ENCODE data around the gene SAMD13. TPM values are rescaled to one million over a fixed set of nuclear protein-coding genes. Genes with fewer than 3 reads are reported as not detected.

Gene SAMD13
- total RNA-seq, 1 donor from 2014 or later = 14.3 TPM

DNA sequence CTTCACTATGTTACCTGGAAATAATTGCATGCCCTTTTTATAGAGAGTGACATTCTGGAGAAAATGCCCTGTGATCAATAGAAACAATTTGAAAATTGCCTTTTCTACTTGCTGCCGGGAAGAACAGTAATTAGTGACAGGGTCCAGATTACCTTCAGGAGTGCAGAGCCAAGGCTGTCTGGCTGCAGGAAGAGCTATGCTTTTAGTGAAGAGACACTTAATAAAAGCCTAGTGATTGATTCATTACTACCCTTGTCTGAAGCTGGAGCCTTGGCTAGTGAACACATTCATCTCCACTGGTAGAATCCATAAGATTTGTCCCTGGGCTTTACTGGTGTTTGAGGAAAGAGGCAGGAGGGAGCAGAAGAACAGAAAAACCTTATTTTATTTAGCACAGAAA is 83.8 kb downstream of the SAMD13 start:
- no peaks in the 10 kb centered on the region for H3K9me3 Mint-ChIP-seq (ENCODE audit: low read depth)
- no peaks in the 10 kb centered on the region for H3K36me3 Mint-ChIP-seq (ENCODE audit: insufficient read depth)
- H3K27ac Mint-ChIP-seq = no peak overlapping the region
- DNase-seq (ENCODE audit: low spot score, unreplicated experiment) = no peak
- TF ChIP-seq, protein P1, sequence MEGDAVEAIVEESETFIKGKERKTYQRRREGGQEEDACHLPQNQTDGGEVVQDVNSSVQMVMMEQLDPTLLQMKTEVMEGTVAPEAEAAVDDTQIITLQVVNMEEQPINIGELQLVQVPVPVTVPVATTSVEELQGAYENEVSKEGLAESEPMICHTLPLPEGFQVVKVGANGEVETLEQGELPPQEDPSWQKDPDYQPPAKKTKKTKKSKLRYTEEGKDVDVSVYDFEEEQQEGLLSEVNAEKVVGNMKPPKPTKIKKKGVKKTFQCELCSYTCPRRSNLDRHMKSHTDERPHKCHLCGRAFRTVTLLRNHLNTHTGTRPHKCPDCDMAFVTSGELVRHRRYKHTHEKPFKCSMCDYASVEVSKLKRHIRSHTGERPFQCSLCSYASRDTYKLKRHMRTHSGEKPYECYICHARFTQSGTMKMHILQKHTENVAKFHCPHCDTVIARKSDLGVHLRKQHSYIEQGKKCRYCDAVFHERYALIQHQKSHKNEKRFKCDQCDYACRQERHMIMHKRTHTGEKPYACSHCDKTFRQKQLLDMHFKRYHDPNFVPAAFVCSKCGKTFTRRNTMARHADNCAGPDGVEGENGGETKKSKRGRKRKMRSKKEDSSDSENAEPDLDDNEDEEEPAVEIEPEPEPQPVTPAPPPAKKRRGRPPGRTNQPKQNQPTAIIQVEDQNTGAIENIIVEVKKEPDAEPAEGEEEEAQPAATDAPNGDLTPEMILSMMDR (IDR thresholded peaks at IDR 0.05; ENCODE audit: unreplicated experiment) = no peak
- peaks cover 13% of the 10 kb centered on the region for H3K4me1 Mint-ChIP-seq (ENCODE audit: low read depth)
- no peak overlapping the region for H3K4me3 Mint-ChIP-seq (ENCODE audit: low read depth)
- H3K27me3 Mint-ChIP-seq = no peaks in the 10 kb centered on the region

DNA sequence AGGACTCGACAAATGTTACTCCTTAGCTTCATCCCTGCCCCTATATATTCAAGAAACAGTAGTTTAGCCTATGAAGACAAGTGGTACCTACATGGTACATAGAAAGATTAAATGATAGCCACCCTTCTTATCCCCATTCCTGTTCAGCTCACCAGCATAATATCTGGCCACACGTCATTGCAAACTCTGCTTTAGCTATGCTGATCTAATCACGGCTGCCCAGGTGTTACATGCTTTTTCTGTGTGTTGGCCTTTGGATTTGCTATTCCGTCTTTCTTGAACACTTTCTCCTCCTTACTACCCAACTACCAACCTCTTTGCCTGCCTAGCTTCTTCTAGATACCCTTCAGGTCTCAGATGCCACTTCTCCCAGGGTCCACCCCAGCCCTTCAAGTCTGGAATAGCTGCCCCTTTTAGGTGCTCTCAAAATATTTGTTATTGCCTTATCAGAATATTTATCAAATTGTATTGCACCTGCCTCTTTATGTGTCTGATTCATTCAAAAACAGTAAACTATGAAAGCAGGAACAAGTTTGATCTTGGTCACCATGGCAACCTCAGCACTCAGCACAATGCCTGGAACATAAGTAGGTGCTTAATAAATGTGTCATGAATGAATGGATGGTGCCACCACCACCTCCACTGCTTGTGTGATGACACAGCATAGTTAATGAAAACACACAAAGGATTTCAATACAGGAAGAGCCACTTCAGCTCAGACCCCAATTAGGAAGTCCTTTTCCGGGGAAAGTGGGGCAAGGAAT is 85.4 kb downstream of the SAMD13 start:
- peaks cover 13% of the 10 kb centered on the region for H3K4me1 Mint-ChIP-seq (ENCODE audit: low read depth)
- no peak overlapping the region for H3K4me3 Mint-ChIP-seq (ENCODE audit: low read depth)

DNA sequence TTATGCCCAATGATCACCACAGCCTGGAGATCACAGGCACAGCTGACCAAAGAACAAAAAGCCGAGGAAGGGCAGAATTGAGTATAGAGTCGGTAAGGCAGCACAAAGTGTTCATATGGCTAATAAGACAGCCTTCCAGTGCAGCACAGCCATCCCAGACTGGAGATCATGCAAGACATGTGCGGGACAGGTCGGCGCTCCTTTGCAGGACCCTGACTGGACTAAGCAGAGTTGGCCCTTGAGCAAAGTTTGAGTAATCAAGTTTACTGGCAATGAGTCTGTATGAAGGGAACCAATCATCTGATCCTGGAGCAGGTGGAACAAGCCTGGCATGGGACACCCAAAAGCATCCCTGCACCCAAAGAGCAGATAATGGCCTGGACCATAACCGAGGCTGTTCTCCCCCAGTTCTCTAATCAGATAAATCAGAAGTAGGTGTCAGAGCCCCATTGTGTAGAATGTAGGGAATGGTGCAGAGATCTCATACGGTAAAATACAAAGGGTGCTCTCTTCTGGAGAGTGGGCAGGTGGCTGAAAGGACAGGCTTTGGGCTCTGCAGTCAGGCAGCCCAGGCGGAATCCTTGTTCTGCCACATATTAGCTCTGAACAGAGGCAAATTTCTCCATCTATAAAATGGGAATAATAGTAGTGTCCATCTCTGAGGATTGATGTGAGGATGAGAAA is 86.1 kb downstream of the SAMD13 start:
- TF ChIP-seq, protein P1 (IDR thresholded peaks at IDR 0.05; ENCODE audit: unreplicated experiment) = no peak
- H3K4me3 Mint-ChIP-seq (ENCODE audit: low read depth) = no peak overlapping the region
- H3K27ac Mint-ChIP-seq = no peak overlapping the region
- no peaks in the 10 kb centered on the region for H3K27me3 Mint-ChIP-seq
- no peak for DNase-seq (ENCODE audit: low spot score, unreplicated experiment)
- H3K9me3 Mint-ChIP-seq (ENCODE audit: low read depth) = no peaks in the 10 kb centered on the region
- H3K36me3 Mint-ChIP-seq (ENCODE audit: insufficient read depth) = no peaks in the 10 kb centered on the region
- peaks cover 9% of the 10 kb centered on the region for H3K4me1 Mint-ChIP-seq (ENCODE audit: low read depth)

More for the DNA sequence above, 85.4 kb downstream of the SAMD13 start:
- H3K27ac Mint-ChIP-seq = no peak overlapping the region
- H3K36me3 Mint-ChIP-seq (ENCODE audit: insufficient read depth) = no peaks in the 10 kb centered on the region
- no peaks in the 10 kb centered on the region for H3K9me3 Mint-ChIP-seq (ENCODE audit: low read depth)
- DNase-seq (ENCODE audit: low spot score, unreplicated experiment) = no peak
- TF ChIP-seq, protein P1 (IDR thresholded peaks at IDR 0.05; ENCODE audit: unreplicated experiment) = no peak
- H3K27me3 Mint-ChIP-seq = no peaks in the 10 kb centered on the region

GRCh38 chr1:84390226-84390625 is 88.7 kb downstream of the SAMD13 start:
- TF ChIP-seq, protein P1 (IDR thresholded peaks at IDR 0.05; ENCODE audit: unreplicated experiment) = no peak
- H3K27ac Mint-ChIP-seq = no peak overlapping the region
- H3K4me3 Mint-ChIP-seq (ENCODE audit: low read depth) = no peak overlapping the region
- no peaks in the 10 kb centered on the region for H3K36me3 Mint-ChIP-seq (ENCODE audit: insufficient read depth)
- H3K27me3 Mint-ChIP-seq = no peaks in the 10 kb centered on the region
- H3K9me3 Mint-ChIP-seq (ENCODE audit: low read depth) = no peaks in the 10 kb centered on the region
- H3K4me1 Mint-ChIP-seq (ENCODE audit: low read depth) = peaks cover 8% of the 10 kb centered on the region
- DNase-seq (ENCODE audit: low spot score, unreplicated experiment) = no peak

- H3K27ac Mint-ChIP-seq = peak within 1 kb of the TSS; percentile 42
- DNase-seq (ENCODE audit: low spot score, unreplicated experiment) = no peak
Measured at GRCh38 chr1:84398175-84399155, 97.0 kb downstream of the SAMD13 start, which contains the start of gene DNASE2B. TSS of gene DNASE2B (plus strand) at chr1:84398484. CDS start at chr1:84398565, 81 bp downstream.

More at GRCh38 chr1:84398175-84399155, 97.0 kb downstream of the SAMD13 start, which contains the start of gene DNASE2B:
- Mint-ChIP-seq H3K4me1 (ENCODE audit: low read depth) (peaks cover 13% of the 10 kb centered on the region), H3K27me3 (no peaks in the 10 kb centered on the region), H3K4me3 (ENCODE audit: low read depth) (no peak within 1 kb of the TSS), H3K9me3 (ENCODE audit: low read depth) (peaks cover 3% of the 10 kb centered on the region), H3K36me3 (ENCODE audit: insufficient read depth) (no peaks in the 10 kb centered on the region)
- TF ChIP-seq, protein P1 (IDR thresholded peaks at IDR 0.05; ENCODE audit: unreplicated experiment) = no peak

All from progenitor cell of endocrine pancreas (in vitro differentiated cells).